ENCODE data around the gene PGC. TPM values are rescaled to one million over a fixed set of nuclear protein-coding genes. Genes with fewer than 3 reads are reported as not detected.

PGC gene
- not detected for total RNA-seq

GRCh38 chr6:41747256-41748101 lies at the start of gene PGC:
TSS of gene PGC (minus strand) at chr6:41747397. CDS start at chr6:41747334, 63 bp downstream.
- no peak for DNase-seq (ENCODE audit: low read depth in 2 of 3, low spot score in 2 of 3)

- DNase-seq (ENCODE audit: low read depth in 2 of 3, low spot score in 2 of 3): no peak
Measured at GRCh38 chr6:41796474-41796873, 49.3 kb upstream of the PGC start.

DNA sequence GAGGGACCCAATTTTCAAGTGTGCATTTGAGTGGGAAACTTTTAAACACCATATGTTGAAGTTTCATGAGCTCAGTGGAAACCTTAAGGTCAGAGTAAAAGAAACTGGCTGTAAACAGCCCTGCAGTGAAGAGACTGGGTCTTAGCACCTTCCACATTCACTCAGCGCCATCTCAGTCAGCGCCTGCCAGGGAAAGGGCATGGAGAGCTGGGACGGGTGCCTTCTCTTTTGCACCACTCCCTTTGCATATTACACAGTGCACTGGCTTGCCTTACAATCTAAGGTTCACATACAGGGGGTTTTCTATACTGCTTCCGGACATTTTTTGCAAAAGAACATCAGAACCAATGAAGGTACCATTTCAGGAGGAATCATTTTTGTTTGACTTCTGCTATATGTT lies 44.8 kb upstream of the PGC start:
- DNase-seq (ENCODE audit: low read depth in 2 of 3, low spot score in 2 of 3): no peak

- DNase-seq (ENCODE audit: low read depth in 2 of 3, low spot score in 2 of 3): no peak
Measured at GRCh38 chr6:41791305-41791704, 44.1 kb upstream of the PGC start.

- no peak for DNase-seq (ENCODE audit: low read depth in 2 of 3, low spot score in 2 of 3)
Measured at GRCh38 chr6:41790045-41790444, 42.8 kb upstream of the PGC start.

- no peak for DNase-seq (ENCODE audit: low read depth in 2 of 3, low spot score in 2 of 3)
Measured at GRCh38 chr6:41789390-41789724, 42.2 kb upstream of the PGC start.

DNA sequence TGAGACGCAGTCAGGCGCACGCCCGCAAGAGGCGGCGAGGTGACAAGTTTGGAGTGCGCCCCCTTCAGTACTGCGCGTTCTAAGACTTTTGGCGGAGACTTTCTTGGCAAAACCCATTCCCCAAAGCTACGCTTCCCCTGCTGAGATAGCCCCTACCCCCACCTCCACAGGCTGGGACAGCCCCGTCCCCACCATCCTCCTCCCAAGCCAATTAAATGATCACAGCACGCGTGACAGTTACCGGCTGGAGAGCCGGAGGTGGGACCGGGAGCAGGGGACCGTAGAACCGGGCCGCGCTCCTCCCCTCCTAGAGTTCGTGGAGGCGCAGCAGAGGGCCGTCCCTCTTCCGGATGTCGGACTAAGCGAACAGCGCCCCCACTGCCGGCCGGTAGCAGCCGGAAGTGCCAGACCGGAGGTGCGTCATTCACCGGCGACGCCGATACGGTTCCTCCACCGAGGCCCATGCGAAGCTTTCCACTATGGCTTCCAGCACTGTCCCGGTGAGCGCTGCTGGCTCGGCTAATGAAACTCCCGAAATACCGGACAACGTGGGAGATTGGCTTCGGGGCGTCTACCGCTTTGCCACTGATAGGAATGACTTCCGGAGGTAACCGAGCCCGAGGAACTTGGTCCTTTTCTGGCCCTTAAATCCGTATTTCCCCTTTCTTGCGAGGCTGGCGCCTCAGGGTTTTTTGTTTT lies 40.2 kb upstream of the PGC start, which contains the start of gene TOMM6:
Gene TOMM6 (plus strand): TSS at position 476 of the 699 bp plus-strand sequence. CDS start 4 bp downstream, at position 480.
- DNase-seq (ENCODE audit: low read depth in 2 of 3, low spot score in 2 of 3): peak; percentile 91 to 95 (median 95)

- peak; percentile 68 to 84 (median 79) for DNase-seq (ENCODE audit: low read depth in 2 of 3, low spot score in 2 of 3)
Measured at GRCh38 chr6:41786451-41787218, 39.4 kb upstream of the PGC start.

GRCh38 chr6:41785689-41786450 lies 38.7 kb upstream of the PGC start:
- no peak for DNase-seq (ENCODE audit: low read depth in 2 of 3, low spot score in 2 of 3)

GRCh38 chr6:41785254-41785653 lies 38.1 kb upstream of the PGC start:
- DNase-seq (ENCODE audit: low read depth in 2 of 3, low spot score in 2 of 3): no peak

GRCh38 chr6:41784581-41785171 lies 37.5 kb upstream of the PGC start:
- no peak for DNase-seq (ENCODE audit: low read depth in 2 of 3, low spot score in 2 of 3)

GRCh38 chr6:41783106-41783780 lies 36.0 kb upstream of the PGC start:
- DNase-seq (ENCODE audit: low read depth in 2 of 3, low spot score in 2 of 3): no peak

DNA sequence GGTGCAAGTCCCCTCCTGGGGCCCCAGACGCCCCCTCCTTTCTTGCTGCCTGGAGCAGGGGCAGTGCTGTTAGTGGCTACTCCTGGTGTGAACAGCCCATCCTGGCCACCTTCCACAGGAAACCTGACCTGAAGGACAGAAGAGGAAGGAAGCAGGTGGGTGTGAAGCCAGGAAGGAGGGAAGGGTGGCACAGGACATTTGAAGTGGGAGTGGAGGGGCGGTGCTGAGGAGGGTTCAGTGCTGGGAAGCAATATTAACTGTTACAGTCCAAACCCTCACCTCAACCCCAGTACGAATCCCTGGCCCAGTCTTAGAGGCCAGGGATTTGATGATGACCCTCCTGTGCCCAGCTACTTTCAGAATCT lies 34.2 kb upstream of the PGC start:
- DNase-seq (ENCODE audit: low read depth in 2 of 3, low spot score in 2 of 3): no peak

DNA sequence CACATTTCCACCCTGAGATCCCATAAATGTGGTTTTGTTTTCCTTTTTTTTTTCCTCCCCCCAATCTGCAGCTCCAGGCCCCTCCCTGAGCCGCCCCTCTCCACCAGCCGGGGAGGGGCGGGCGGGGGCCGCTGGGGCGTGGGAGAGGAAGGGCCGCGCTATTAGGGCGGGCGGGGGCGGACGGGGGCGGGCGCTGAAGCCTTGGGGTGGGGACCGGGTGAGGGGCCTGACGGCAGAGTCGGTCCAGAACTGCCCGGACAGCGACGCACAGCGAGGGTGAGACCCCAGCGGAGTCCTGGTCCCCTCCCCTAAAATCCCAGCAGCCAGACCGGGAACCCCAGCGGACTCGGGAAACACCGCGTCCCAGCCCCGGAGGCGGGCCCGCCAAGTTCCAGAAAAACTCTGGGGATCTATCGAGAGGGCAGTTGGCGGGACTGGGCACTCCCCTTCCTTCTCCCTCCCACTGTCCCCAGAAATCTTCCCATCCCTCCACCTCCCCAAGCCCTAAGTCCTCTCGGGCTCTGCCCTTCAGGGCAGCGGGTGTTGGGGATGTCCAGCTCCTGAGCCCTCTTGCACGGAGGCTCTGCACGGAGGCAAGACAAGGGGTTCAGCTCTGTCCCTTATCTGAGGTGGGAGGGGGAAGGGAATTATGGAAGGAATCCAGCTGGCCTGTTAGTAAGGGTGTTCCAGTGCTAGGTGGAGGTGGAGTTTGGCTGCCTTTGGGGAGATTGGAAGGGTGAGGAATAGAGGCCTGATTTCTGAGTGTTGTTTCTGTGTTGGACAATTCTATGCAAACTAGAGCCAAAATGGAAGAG lies 33.6 kb upstream of the PGC start, which contains the start of gene PRICKLE4:
Gene PRICKLE4 (plus strand): TSS at position 232 of the 815 bp plus-strand sequence. CDS start 2,692 bp downstream, outside the sequence.
- no peak for DNase-seq (ENCODE audit: low read depth in 2 of 3, low spot score in 2 of 3)

- DNase-seq (ENCODE audit: low read depth in 2 of 3, low spot score in 2 of 3): peak; percentile 96
Measured at GRCh38 chr6:41779788-41780550, 32.8 kb upstream of the PGC start, which contains the start of gene FRS3. TSS of gene FRS3 (minus strand) at chr6:41779900. CDS start at chr6:41776987, 2,913 bp downstream.

DNA sequence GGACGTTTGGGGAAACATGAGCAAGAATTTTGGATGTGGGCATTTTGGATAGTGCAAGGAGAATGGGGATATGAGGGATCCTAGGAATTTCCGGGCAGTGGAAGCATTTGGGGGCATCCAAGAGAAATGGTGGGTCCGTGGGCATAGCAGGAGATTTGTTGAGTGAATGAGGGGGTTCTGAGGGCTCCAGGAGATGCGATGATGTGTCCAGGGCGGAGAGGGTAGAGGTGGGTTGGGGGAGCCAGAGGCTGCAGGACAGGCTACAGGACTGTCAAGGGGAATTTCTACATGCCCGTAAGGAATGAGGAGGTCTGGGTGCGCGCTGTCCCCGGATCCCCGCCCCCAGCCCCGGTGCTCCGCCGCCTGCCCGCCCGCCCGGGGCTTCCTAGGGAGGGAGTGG lies 32.1 kb upstream of the PGC start:
- DNase-seq (ENCODE audit: low read depth in 2 of 3, low spot score in 2 of 3): no peak

GRCh38 chr6:41778895-41779294 lies 31.7 kb upstream of the PGC start:
- DNase-seq (ENCODE audit: low read depth in 2 of 3, low spot score in 2 of 3): no peak

Data from hematopoietic multipotent progenitor cell (in vitro differentiated cells).